T1000 (cell line): Measurements from ENCODE around the gene PDK2.
A peak's percentile ranks its signal among the peaks of the same experiment; 100 is the strongest.

ENCODE experiments used
- DNase-seq: peaks from one replicate; lab custom pipeline; 2025; ENCODE audit warnings: mixed read lengths; lab: John Stamatoyannopoulos, UW

Gene PDK2

GRCh38 chr17:50135316-50136095, 40.4 kb downstream of the PDK2 start:
- no peak for DNase-seq

DNA sequence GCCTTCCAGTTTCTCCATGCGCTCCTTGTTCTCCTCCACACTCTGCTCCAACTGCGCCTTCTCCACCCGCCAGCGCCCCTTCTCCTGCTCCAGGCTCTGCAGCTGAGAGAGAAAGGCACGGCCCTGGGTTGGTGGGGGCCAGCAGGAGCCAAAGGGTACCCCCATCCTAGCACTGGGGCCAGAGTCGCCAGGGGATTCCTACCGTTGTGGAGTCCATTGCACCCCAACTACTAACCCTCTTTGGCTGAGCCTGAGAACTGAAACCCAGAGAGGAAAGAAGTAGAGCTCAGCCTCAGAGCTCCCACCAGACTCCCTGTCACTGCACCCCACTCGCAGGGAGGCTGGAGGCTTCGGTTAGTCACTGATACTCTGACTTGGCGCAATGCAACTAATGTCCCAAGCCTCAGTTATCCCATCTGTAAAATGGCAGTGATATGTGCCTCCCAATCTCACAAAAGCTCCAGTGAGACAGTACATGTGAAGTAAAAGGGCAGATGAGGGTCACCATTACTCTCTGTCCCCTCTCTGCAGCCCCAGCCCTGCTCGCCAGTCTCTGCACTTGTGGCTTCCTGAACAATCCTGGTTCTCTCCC, 41.0 kb downstream of the PDK2 start:
- DNase-seq, result no peak

- DNase-seq, result no peak
These were observed 41.9 kb downstream of the PDK2 start for GRCh38 chr17:50137042-50137441.

DNA sequence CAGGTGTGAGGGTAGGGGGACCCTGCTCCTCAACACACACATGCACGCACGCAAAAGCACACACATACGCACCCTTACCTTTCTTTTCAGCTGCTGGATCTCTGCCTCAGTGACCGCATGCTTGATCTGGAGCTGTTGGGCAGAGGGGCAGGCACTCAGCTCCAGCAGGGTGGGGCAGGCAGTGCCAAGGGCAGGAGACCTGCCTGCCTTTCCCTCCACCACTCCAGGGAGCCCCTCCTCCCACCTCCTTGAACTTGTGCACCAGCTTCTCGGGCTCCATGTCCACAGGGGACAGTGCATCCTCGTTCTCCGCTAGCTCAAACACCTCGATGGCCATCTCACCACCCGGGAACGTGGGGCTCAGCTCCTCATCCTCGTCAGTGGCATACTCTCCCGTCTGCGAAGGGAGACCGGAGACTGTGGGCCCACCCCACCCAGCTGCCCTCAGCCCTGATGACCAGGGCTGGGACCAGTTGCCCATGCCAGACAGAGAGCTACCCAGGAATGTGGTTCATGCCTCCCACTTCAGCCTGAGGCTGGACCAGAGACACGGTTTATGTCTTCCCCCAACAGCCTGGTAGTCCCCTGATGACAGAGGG, 44.1 kb downstream of the PDK2 start:
- no peak for DNase-seq

DNA sequence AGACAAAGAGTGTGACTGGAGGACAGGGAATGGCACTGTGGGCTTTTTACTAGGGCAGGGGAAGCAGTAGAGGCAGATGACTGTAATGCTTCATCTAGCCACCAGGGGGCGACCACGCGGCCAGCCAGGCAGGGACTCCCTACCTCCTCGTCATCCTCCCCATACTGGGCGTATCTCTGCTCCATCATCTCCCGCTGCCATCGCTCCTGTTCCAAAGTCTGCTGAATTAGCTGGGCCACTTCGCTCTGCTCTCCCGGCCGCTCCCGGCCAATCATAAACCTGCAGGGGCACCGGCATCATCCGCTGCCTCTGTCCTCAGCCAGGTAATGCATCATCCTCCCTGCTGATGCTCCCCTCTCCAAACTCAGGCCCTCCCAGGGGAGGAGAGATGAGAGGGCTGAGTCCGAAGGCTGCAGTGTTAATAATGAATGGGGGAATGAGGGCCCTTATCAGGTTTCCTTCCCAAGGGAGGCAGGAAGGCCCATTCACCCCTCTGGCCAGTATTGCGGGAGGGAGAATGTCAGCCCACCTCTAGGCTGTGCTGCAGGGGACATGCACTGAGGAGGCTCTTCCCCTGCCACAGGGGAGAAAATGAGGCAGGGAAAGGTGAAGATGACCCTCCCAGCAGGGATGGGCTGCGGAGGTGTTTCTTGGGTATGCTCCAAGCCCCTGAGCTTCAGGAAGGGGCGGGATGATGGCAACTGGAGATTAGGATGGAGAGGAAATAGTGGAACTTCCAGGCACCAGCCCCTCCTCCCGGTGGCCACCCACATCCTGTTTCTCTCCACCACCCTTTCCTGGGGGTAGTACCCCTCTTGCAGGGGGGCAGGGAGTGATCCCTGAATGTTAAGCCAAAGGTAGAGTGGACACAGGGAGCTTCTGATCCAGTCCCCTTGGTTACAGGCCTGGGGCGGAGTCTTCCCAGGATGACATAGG, 45.1 kb downstream of the PDK2 start:
- DNase-seq, result peak; percentile 68

DNA sequence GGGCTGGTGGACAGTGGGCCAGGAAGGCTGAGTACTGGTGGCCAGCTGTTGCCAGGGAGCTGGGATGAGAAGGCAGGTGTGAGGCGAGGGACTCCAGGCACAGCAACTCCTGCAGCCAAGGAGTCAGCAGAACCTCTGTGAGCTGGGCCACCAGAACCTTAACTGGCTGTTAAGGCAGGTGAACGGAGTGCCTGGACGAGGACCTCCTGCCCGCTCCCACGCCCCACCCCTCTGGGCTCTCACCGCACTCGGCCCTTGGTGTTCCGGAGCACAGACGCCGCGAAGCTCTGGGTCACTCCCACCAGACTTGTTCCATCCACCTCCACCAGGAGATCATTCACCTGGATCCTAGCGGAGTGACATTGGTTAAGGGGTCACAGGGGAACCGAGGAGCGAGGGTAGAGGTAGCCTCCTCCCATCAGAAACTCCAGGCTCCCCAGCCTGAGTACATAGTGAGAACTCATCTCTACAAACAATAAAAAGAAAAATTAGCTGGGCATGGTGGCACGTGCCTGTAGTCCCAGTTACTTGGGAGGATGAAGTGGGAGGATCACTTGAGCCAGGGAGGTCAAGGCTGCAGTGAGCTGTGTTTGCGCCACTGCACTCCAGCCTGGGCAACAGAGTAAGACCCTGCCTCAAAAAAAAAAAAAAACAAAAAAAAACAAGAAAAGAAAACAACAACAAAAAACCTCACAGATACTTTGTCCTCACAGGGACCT, 46.0 kb downstream of the PDK2 start:
- DNase-seq, result no peak

DNA sequence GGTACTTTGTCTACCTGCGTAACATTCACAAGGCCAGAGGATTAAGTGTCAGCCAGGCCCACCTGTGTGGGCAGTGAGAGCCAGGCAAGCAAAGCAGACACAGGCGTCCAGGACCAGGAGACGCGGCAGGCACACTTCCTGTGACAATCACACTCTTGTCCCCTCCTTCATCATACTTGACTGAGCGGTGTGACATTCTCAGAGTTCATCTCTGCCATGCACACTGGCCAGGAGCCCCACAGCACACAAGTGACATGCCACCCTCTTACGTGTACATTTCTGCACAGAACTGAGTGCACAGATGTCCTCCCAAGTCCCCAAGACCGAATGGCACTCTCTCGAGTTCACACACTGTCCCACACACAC, 46.6 kb downstream of the PDK2 start:
- DNase-seq, result no peak

- DNase-seq, result no peak
These were observed 48.5 kb downstream of the PDK2 start for GRCh38 chr17:50143461-50144176.

DNA sequence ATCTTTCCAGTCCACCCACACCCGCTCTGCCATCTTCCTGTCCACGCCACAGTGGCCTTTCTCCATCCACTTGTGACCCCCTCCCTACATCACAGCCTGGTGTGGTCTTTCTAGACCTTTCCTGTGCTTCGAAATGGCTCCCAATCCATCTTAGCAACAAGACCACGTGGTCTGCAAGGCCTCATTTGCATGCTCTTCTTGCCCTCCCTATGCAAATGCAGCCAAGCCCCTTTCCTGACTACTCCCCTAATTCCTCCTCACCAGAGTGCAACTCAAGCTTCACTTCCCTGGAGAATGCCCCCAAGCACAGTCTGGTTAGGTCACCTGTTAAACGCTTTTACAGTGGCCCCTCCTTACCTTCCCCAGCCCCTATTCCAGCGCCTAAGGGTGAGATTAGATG, 49.2 kb downstream of the PDK2 start:
- no peak for DNase-seq

- peak; percentile 23 for DNase-seq
These were observed 49.8 kb downstream of the PDK2 start for GRCh38 chr17:50144845-50145531.

GRCh38 chr17:50145532-50146229, 50.5 kb downstream of the PDK2 start:
- no peak for DNase-seq

- DNase-seq, result no peak
These were observed 51.2 kb downstream of the PDK2 start for GRCh38 chr17:50146230-50146926.

DNA sequence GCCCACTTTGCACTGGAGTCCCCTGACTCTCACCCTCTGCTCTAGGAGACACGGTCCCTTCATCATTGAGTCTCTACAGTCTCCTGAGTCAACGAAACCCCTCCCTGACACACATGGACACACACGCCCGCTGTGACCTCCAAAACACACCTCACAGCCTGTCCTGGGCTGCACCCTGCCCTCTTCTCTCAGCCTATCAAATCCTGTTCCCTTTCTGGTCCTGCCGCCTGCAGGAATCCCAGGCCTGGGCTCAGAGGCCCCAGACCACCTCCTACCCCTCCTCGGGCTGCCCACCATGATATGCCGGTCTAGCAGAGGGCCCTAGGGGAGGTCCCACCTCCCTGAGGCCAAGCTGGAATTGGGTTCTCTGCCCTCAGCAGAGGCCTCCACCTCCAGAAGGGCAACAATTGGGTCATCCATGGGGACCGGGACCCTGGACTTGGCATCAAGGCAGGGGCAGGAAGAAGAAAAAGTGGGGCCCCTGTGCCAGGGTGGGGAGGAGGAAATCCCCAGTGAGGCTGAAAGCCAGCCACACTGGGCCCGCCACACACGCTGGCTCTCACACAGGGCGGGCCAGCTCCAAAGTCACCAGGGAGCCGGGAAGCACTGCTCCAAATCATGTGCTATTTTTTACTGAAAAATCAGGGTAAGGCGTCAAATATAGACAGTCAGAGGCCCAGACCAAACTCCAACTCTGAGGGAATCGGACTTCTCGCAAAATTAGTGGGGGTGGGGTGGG, 51.9 kb downstream of the PDK2 start:
- DNase-seq, result no peak

- DNase-seq, result no peak
These were observed 52.7 kb downstream of the PDK2 start for GRCh38 chr17:50147841-50148225.

GRCh38 chr17:50148226-50149090, 53.3 kb downstream of the PDK2 start:
- peak; percentile 41 for DNase-seq

DNA sequence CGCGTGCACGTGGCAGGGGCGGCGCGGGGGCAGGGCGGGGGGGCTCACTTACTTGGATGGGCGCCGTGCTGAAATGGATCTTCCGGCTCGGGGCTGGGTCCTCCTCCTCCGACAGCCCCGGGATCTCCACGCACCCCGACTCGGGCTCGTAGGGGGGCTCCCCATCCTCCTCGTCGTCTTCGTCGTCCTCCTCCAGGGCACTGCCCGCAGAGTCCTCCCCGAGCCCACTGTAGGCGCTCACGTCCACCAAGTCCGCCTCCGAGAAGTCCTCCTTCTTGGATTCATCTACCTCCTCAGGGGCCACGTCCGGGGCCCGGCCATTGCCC, 53.9 kb downstream of the PDK2 start:
- DNase-seq, result no peak
